ENCODE results near the gene CNTNAP2. TPM values are rescaled to one million over a fixed set of nuclear protein-coding genes. Genes with fewer than 3 reads are reported as not detected.

Gene CNTNAP2
- total RNA-seq, 1 experiment from 2014 or later, result 60.0 TPM

DNA sequence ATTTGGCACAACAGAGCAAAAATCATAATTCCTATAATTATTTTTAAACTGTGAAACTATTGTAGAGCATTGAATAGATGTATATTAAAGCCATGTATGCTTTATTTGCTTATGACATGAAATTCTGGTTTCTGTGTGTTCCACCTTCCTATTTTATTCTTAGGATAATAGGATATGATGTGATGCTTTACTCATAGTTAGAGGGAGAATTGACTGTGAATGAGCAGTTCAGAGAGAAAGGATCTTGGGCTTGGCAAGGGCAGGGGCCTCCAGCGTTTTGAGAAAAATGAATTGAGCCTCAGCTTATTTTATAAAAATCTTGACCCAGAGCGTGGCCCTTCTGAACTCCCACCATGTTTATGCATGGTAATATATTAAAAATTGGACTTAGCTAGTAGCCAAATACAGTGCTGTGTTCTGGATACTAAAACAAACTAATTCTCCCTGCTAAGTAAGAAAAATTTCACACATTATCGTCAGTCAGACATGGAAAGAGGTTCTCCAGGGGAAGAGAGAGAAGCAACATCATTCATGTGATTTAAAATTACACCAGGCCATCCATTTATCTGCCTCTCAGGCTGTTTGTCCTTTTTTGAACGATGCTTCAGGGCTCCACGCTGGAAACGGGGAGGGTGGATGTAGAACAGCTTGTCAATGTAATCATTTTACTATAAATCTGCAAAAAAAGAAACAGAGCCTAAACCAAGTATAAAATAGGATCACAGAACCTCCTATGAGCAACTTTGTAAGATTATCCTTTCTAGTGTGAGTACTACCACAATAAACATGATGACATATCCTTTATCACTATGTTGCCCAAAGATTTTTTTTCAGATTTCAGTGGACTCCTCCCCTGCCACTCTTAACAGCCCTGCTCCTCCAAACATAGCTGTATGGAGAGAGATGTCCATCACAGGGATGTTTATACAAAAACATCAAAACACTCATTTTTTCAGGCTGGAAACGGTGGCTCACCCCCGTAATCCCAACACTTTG is 2215.9 kb downstream of the CNTNAP2 start:
- no peak overlapping the region for H3K4me3 ChIP-seq (ENCODE audit: low read depth, low read length, poor library complexity, severe bottlenecking)
- peaks cover 35% of the 10 kb centered on the region for H3K4me1 ChIP-seq (ENCODE audit: insufficient read depth, low read length, poor library complexity, severe bottlenecking)
- POLR2A ChIA-PET (ENCODE audit: low non-redundant PET), result no interaction called here
- TF ChIP-seq EZH2 (IDR thresholded peaks at IDR 0.05; ENCODE audit: borderline replicate concordance, low read depth, low read length, poor library complexity, severe bottlenecking), result no peak
- no peak for TF ChIP-seq CTCF (conservative IDR thresholded peaks at IDR 0.05; ENCODE audit: low read depth, low read length)
- no peaks in the 10 kb centered on the region for H3K27me3 ChIP-seq (replicated peaks; ENCODE audit: insufficient read depth, low read depth, low read length, poor library complexity)
- intact Hi-C loops (cut with micrococcal nuclease; ENCODE audit: unreplicated experiment), result no loop called here
- H3K27ac ChIP-seq (ENCODE audit: low read depth, low read length, poor library complexity, severe bottlenecking), result no peak overlapping the region
- CTCF ChIA-PET, result no interaction called here
- H3K9me3 ChIP-seq (ENCODE audit: low read depth, low read length, poor library complexity, severe bottlenecking), result no peaks in the 10 kb centered on the region
- no TSS peak for BruUV-seq (replicated peaks)
- no peak for DNase-seq (ENCODE audit: low spot score)
- H3K36me3 ChIP-seq (ENCODE audit: insufficient read depth, low read length, poor library complexity, severe bottlenecking), result no peaks in the 10 kb centered on the region

- Histone ChIP-seq H3K27ac (ENCODE audit: low read depth, low read length, poor library complexity, severe bottlenecking) (peak overlapping the region; percentile 60), H3K27me3 (replicated peaks; ENCODE audit: insufficient read depth, low read depth, low read length, poor library complexity) (no peaks in the 10 kb centered on the region), H3K4me3 (ENCODE audit: low read depth, low read length, poor library complexity, severe bottlenecking) (no peak overlapping the region), H3K36me3 (ENCODE audit: insufficient read depth, low read length, poor library complexity, severe bottlenecking) (no peaks in the 10 kb centered on the region), H3K4me1 (ENCODE audit: insufficient read depth, low read length, poor library complexity, severe bottlenecking) (peaks cover 53% of the 10 kb centered on the region), H3K9me3 (ENCODE audit: low read depth, low read length, poor library complexity, severe bottlenecking) (no peaks in the 10 kb centered on the region)
- no TSS peak for BruUV-seq (replicated peaks)
- POLR2A ChIA-PET (ENCODE audit: low non-redundant PET), result no interaction called here
- no peak for TF ChIP-seq EZH2 (IDR thresholded peaks at IDR 0.05; ENCODE audit: borderline replicate concordance, low read depth, low read length, poor library complexity, severe bottlenecking)
- no peak for TF ChIP-seq CTCF (conservative IDR thresholded peaks at IDR 0.05; ENCODE audit: low read depth, low read length)
- intact Hi-C loops (cut with micrococcal nuclease; ENCODE audit: unreplicated experiment), result no loop called here
- DNase-seq (ENCODE audit: low spot score), result no peak
- CTCF ChIA-PET, result interaction anchor here (0.6 to 1.1 kb wide), 2 partner anchors 31 to 57 kb away, joined by 3 to 4 read pairs; no protein-coding TSS in a partner anchor
Observed at GRCh38 chr7:148334441-148334956, 2217.9 kb downstream of the CNTNAP2 start.

- DNase-seq (ENCODE audit: low spot score), result peak; percentile 98
- intact Hi-C loops (cut with micrococcal nuclease; ENCODE audit: unreplicated experiment), result loop anchor here (5.0 kb wide), 1 partner anchor 33 kb away; no protein-coding TSS in a partner anchor
- no TSS peak for BruUV-seq (replicated peaks)
- ChIA-PET CTCF (interaction anchor here (0.6 to 1.1 kb wide), 2 partner anchors 32 to 57 kb away, joined by 3 to 4 read pairs; no protein-coding TSS in a partner anchor), POLR2A (ENCODE audit: low non-redundant PET) (no interaction called here)
- Histone ChIP-seq H3K27ac (ENCODE audit: low read depth, low read length, poor library complexity, severe bottlenecking) (peak overlapping the region; percentile 60), H3K27me3 (replicated peaks; ENCODE audit: insufficient read depth, low read depth, low read length, poor library complexity) (no peaks in the 10 kb centered on the region), H3K4me3 (ENCODE audit: low read depth, low read length, poor library complexity, severe bottlenecking) (no peak overlapping the region), H3K4me1 (ENCODE audit: insufficient read depth, low read length, poor library complexity, severe bottlenecking) (peaks cover 53% of the 10 kb centered on the region), H3K36me3 (ENCODE audit: insufficient read depth, low read length, poor library complexity, severe bottlenecking) (no peaks in the 10 kb centered on the region), H3K9me3 (ENCODE audit: low read depth, low read length, poor library complexity, severe bottlenecking) (no peaks in the 10 kb centered on the region)
- TF ChIP-seq EZH2 (IDR thresholded peaks at IDR 0.05; ENCODE audit: borderline replicate concordance, low read depth, low read length, poor library complexity, severe bottlenecking), result no peak
- no peak for TF ChIP-seq CTCF (conservative IDR thresholded peaks at IDR 0.05; ENCODE audit: low read depth, low read length)
Observed at GRCh38 chr7:148334959-148335577, 2218.5 kb downstream of the CNTNAP2 start.
